Spleen (tissue), 7 donors: Measurements from ENCODE around the gene PHLDB2.

Experiments used
- POLR2A ChIP-seq, 3 donors: fragments of 450-650 bp; IDR thresholded peaks; one replicate each; pipeline ENCODE4 v1.5.1; 2017; ENCODE audit warnings: antibody characterized with exemption in 3 of 3, mild to moderate bottlenecking in 1 of 3
- TF ChIP-seq, protein P1 (sequence below), 11 experiments: fragments of 200-600 bp in 7 of 11; fragments of 450-650 bp in 4 of 11; sonication (generic) in 4 of 11; IDR thresholded peaks in 8 of 11; conservative IDR thresholded peaks in 3 of 11; 1 replicate in 7 of 11; 2 replicates in 4 of 11; pipeline versions ENCODE4 v1.4.0 to v1.8.0; 2016 to 2021; ENCODE audit warnings: antibody characterized with exemption in 11 of 11, inconsistent platforms in 4 of 11, mild to moderate bottlenecking in 1 of 11
- donor health status: DM: no; HTN: no; CAD: no; lungs with moderate emphysema.
- donor health status: DM: no; HTN: no; CAD: no.
- donor health status: DM: no; HTN: no; CAD: no.

- TF ChIP-seq, protein P1, sequence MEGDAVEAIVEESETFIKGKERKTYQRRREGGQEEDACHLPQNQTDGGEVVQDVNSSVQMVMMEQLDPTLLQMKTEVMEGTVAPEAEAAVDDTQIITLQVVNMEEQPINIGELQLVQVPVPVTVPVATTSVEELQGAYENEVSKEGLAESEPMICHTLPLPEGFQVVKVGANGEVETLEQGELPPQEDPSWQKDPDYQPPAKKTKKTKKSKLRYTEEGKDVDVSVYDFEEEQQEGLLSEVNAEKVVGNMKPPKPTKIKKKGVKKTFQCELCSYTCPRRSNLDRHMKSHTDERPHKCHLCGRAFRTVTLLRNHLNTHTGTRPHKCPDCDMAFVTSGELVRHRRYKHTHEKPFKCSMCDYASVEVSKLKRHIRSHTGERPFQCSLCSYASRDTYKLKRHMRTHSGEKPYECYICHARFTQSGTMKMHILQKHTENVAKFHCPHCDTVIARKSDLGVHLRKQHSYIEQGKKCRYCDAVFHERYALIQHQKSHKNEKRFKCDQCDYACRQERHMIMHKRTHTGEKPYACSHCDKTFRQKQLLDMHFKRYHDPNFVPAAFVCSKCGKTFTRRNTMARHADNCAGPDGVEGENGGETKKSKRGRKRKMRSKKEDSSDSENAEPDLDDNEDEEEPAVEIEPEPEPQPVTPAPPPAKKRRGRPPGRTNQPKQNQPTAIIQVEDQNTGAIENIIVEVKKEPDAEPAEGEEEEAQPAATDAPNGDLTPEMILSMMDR (IDR thresholded peaks at IDR 0.05 in 8 of 11, conservative IDR thresholded peaks at IDR 0.05 in 3 of 11): no peak
- no peak for TF ChIP-seq POLR2A (IDR thresholded peaks at IDR 0.05)
Measured at GRCh38 chr3:111863942-111864694, 5.1 kb downstream of the PHLDB2 start.
